T47D (cell line): ENCODE results near the gene ARFGEF3.

Source experiments
- DNase-seq, 2 experiments: peaks; one replicate each; pipeline versions ENCODE4 v3.0.0 to v3.0.0-alpha.2; 2011 to 2012; ENCODE audit warnings: low read depth in 1 of 2, low spot score in 1 of 2
- JUND ChIP-seq: IDR thresholded peaks from 2 replicates; pipeline ENCODE4 v1.6.1; 2012; ENCODE audit warnings: low read depth
- in situ Hi-C: cut with HindIII; loops from 2 replicates; pipeline ENCODE4 v1.10.0; 2016; ENCODE audit warnings: low sequenced_read_pairs, low pct_unique_long_range_greater_than_20kb

The ARFGEF3 gene

DNA sequence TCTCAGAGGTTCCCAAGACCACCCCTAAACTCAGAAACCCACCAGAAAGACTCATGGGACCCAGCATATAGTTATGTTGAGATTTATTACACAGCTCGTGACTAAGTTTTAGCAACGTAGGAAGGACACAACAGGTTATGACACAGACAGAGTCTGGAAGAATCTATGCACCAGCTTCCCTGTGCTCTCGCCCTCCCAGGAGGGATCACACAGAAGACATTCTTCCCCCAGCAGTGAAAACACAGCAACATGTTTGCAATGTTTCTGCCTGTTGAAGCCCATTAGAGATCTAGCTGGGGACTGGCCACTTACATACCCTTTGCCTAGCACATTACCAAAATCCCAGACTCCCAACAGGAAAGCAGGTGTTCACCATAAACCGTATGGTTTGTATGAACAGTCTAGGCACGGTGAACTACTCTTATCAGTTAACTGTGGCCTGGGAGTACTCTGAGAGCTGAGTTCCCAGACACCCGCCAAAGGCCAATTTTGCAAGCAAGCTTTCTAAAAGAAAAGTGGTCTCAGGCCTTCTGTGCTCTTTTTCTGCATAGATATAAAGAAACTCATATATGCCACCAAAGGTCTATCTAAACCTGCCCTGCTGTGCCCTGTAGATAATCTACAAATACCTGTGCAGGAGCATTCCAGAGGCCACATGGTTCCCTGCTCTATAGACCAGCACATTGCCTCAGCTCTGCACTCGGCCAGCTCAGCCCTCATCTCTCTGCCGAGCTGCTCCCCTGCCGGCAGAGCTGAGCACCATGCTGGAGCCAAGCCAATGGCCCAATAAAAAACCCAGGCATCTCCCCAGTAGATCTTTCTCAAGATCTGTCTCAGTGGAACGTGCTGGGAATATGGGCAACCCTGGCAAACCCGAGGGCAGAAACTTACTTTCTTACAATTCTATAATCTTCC, 146.3 kb downstream of the ARFGEF3 start:
- no peak for DNase-seq
- in situ Hi-C loops: no loop called here
- TF ChIP-seq JUND: no peak

DNA sequence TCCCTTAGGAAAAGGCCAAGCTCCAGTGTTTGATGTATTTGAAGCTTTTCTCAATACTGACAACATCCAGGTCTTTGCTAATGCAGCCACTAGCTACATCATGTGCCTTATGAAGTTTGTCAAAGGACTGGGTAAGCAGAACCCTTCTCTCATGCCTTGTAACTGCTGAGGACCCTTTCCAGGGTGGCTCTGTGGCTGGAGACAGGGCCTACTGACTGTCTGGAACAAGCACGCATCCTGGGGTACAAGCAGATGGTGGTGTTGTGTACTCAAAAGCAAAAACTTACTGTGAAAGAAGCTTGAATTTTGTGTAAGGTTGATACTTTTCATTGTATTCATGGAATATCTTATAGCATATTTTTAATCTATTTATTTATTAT, 147.0 kb downstream of the ARFGEF3 start:
- TF ChIP-seq JUND: no peak
- in situ Hi-C loops: no loop called here
- DNase-seq: no peak

DNA sequence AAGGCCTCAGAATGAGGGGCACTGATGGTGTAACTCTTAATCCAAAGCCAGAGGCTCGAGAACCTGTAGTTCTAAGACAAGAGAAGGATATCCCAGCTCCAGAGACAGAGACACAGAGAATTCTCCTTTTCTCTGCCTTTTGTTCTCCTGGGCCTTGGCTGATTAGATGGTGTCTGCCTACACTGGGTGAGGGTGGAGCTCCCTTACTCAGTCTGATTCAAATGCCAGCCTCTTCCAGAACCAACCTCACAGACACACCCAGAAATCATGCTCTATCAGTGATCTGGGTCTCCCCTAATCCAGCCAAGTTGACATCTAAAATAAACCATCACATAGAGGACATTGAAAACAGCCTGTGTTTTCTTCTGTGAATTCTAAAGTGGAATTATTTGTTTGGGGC, 148.0 kb downstream of the ARFGEF3 start:
- no peak for DNase-seq
- no peak for TF ChIP-seq JUND
- in situ Hi-C loops: no loop called here

DNA sequence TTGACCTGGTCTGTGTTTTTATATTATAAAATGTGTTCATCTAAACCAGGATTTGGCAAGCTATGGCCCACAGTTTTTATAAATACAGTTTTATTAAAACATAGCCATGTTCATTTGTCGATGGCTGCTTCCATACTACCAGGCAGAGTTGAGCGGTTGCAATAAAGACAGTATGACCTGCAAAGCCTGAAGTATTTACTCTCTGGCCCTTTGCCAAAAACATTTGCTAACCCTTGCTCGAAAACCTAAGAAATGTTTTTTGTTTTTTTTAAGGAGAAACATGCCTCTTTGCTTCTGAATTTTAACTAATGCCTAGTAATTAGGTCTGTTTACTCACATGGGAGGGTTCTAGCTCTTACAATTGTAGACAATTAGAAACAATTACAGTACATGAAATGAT, 148.6 kb downstream of the ARFGEF3 start:
- TF ChIP-seq JUND: no peak
- in situ Hi-C loops: no loop called here
- DNase-seq: peak in 1 of 2 experiments; percentile 42

DNA sequence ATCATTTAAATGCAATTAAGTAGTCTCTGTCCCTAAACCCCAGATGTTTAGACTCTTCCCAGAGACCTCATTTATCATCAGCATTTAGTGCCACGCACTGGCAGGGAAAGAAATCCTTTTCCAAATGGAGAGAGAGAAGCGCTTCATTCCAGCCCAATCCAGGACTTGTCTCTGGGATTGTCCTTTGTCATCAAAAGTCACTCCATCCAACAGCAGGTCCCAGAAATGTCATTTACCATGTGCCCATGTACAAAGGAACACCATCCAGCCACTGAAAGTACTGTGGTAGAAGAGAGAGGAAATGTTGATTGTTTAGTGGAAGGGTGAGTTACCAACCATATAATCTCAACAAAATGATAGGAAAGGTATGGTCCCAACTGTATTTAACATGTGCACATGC, 149.1 kb downstream of the ARFGEF3 start:
- in situ Hi-C loops: no loop called here
- TF ChIP-seq JUND: no peak
- DNase-seq: no peak

DNA sequence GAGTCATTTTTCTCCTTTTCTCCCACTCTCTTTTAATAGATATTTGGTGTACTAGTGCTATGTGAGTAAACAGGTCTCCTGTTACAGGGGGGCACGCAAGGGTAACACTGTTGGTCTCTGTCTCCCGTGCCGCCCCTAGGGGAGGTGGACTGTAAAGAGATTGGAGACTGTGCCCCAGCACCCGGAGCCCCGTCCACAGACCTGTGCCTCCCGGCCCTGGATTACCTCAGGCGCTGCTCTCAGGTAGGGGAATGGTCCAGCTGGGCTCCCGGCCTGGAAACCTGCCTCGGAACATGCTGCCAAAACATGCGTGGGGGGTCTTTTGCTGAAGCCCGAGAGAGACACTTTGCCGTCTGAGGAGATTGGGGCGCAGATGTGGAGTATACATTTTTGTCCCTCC, 149.5 kb downstream of the ARFGEF3 start:
- TF ChIP-seq JUND: no peak
- DNase-seq: no peak
- in situ Hi-C loops: no loop called here

DNA sequence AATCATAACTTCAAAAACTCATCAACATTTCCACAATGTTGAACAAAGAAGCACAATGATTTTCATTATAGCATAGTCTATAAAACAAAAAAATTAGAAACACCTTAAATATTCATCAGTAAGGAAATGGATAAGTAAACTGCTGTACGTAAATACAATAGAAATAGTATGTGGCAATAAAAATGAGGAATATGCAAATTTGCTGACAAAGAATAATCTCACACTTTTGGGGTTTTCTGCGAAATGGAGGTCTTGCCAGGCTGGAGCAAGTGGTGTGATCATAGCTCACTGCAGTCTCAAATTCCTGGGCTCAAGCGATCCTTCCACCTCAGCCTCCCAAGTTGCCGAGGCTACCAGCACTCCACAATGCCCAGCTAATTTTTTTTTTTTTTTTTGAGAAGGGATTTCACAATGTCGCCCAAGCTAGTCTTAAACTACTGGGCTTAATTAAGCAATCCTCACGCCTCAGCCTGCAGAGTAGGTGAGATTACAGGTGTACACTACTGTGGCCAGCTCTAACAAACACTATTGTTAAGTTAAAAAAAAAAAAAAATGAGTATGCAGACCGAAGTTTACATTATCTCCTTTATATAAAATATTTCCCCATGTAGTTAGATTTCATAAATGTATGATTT, 157.1 kb downstream of the ARFGEF3 start:
- no peak for DNase-seq
- in situ Hi-C loops: no loop called here
- no peak for TF ChIP-seq JUND

DNA sequence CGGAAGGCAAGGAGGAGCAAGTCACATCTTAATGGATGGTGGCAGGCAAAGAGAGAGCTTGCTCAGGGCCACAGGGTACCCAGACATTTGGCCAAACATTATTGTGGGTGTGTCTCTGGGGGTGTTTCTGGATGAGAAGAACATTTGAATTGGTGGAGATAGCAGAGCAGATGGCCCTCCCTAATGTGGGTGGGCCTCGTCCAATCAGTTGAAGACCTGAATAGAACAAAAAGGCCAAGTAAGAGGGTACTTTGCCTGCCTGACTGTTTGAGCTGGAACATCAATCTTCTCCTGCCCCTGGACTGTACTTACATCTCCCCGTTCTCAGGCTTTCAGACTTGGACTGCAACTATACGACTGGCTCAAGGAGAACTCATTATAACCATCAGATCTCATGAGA, 160.2 kb downstream of the ARFGEF3 start:
- no peak for DNase-seq
- TF ChIP-seq JUND: no peak
- in situ Hi-C loops: no loop called here

DNA sequence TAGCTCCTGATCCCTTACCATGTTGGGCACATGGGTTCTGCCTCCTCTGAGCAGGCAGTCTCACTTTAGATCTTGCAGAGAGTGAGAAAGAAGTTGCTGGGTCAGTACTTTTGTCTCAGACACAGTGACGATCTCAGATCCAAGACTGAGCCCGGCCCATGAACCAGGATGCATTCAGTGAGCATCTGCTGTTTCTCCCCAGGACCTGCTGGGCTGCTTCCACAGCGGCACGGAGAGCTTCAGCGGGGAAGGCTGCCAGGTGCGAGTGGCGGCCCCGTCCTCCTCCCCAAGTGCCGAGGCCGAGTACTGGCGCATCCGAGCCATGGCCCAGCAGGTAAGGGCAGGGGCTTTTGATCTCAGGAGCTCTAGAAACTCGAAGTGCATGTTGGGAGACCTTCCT, 162.1 kb downstream of the ARFGEF3 start:
- DNase-seq: no peak
- in situ Hi-C loops: no loop called here
- no peak for TF ChIP-seq JUND

DNA sequence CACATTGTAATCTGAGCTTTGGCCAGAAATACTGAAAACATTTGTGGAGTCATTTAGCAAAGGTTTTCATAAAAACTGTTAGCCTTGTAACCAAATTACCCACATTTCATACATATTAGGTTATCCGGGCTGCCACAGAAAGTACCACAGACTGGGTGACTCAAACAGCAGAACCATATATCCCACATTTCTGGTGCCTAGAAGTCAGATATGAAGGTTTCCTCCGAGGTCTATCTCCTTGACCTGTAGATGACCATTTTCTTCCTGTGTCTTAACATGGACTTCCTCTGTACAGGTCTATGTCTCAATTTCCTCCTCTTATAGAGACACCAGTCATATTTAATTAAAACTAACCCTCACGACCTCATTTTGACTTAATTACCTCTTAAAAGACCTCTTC, 166.5 kb downstream of the ARFGEF3 start:
- DNase-seq: no peak
- in situ Hi-C loops: no loop called here
- TF ChIP-seq JUND: no peak

DNA sequence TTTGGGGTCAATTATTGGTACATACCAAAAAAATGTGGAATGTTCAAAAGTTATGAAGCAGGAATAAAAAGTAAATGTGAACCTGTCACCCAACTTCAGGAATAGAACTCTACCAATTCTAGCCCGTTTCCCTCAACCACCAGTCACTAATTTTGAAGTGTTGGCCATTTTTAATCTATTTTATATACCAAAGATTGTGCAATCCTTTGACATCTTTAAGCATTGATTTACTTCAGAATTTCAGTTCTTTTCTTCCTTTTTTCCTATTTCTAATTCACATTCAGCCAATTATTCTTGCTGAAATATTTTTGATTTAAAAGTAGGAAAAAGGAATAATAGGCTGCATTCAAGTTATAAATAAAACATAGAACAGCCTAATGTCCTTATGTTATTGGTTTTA, 169.0 kb downstream of the ARFGEF3 start:
- in situ Hi-C loops: no loop called here
- no peak for TF ChIP-seq JUND
- no peak for DNase-seq

DNA sequence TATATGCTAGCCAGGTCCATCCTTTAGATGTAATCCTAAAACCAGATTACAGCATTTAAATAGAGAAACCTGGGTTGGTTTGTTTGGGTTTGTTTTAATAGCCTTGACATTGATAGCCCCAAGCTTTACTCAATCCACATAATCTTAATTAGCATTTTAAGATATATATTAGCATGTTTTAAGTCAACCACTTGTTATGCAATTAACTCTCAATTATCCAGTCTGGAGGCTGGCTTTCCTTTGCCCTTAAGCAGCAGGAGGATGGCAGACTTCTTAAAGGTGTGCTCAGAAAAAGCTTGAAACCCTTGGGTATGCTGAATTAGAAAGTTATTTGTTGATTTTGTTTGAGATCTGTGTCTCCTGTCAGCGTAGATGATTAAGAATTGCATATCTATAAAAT, 169.7 kb downstream of the ARFGEF3 start:
- no peak for TF ChIP-seq JUND
- no peak for DNase-seq
- in situ Hi-C loops: no loop called here

DNA sequence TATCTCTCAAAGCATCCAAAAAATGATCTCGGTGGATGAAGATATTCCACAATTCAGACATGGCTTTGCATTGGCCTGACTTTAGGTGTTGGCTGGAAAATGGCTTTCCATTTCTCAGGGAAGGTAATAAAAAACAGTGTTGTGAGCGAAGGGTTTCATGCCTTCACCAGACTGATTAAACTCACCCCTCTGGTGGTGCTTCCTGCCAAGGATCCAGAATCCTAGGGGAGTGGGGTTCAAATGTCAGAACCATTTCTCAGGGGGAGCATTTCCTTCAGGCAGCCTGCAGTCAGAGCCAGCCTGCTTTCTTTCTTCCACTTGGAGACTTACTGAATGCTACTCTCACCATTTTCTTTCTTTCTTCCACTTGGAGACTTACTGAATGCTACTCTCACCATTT, 170.2 kb downstream of the ARFGEF3 start:
- no peak for TF ChIP-seq JUND
- in situ Hi-C loops: no loop called here
- no peak for DNase-seq
